NCI-H1436 treated with DMSO at 0.1 percent for 48 hours (cell line): ENCODE measurements around the gene ARID2.
A peak's percentile ranks its signal among the peaks of the same experiment; 100 is the strongest.

Source experiments
- DNase-seq: peaks from one replicate; lab custom pipeline; 2025; lab: John Stamatoyannopoulos, UW

The ARID2 gene

DNA sequence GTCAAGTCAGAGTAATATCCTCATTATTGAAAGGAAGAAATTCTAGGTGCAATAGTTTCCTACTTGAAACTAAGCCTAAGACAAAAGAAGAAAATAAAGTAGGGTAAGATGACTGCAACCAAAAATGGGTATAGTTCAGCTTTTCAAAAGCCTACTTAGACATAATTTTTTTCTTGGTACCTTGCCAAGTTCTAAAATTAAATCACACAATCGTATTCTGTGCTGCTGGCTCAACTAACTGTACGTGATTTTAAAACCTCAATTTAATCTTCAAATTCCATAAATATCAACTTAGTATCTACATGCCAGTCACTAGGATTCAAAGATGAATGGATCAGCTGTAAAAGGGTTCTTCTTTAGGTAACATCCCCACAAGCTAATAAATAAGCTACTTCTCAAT, 204.0 kb downstream of the ARID2 start:
- no peak for DNase-seq

DNA sequence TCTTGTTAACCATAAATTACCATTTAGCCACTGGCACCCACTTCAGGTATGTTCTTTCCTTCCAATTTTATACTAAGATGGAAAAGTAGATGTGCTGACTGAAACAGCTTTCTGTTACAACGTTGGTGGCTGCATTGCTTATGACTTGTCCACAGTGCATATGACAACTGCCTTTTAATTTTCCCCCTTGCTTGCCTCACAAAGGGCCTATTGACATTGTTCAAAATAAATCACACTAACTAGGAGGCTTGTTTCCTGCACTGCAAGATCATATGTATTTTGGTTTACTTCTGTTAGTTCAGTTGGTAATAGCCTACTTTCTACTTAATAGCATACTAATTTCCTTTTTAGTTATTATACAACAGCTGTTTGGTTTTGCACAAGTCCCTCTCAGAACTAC, 205.4 kb downstream of the ARID2 start:
- DNase-seq = peak; percentile 41

DNA sequence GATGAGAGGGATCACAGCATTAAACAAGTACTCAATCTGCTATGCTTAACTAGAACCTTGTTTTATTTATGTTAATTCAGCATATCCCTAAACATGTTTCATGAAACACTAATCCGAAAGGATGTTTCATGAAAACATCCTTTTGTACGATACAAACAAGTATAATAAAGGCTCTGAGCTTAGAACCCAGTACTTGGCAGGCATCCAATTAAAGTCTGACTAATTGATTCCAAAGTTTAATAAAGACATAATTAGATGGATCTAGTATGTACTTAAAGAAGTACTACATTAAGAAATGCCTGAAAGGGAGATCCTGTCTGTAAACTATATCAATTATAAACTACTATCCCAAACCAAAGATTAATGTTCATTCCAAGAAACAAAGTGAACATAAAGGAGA, 209.1 kb downstream of the ARID2 start:
- no peak for DNase-seq

DNA sequence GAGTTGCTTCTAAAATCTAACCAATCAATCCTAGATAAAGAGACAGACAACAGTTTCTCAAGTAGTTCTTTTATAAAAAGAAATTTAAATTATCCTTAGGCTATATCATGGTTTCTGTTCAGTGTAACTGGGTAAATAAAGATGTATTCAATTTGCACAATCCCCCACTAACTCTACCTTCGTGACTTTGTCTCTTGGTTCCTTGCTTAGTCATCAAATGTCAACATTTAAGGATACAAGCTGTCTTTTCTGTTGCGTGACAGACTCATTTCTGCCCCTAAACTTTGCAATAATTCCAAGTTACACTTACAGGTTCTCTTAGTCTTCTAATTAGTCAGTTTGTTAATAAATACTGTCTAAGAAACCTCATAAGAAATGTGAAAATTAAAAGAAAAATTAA, 210.3 kb downstream of the ARID2 start:
- DNase-seq = no peak

DNA sequence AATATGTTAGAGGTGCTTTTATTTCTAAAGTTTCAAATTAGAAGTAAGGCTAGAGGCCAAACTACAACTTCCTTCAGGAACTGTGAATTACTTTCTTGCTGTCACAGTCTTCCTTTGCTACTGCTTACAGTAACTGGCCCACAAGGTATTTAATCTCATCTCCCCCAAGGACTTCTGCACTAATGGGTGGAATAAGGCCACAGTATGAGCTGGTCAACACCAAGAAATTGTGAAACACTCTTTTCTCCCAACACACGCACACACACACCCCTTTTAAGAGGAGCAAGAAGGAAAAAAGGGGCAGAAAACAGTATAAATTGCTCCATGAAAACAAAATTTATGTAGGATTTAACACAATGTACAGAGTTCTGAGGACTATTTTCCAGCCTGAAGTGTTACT, 215.3 kb downstream of the ARID2 start:
- no peak for DNase-seq

DNA sequence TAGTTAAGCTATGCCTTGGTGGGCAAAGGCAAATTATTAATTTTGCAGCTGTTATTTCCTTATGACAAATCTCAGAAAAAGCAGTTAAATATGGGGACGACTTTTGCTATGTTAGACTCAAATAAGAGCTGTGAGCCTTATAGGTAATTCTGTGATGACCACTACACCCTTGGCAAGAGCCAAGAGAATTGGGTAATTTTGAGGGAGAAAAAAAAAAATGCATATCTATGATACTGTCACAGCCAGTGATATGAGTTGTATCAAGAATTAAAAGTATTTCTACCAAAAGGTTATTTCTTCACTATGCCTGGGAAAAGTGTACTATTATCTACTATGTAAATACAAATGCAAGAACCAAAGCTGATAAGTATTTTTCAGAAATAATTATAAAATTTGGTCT, 216.9 kb downstream of the ARID2 start:
- no peak for DNase-seq

DNA sequence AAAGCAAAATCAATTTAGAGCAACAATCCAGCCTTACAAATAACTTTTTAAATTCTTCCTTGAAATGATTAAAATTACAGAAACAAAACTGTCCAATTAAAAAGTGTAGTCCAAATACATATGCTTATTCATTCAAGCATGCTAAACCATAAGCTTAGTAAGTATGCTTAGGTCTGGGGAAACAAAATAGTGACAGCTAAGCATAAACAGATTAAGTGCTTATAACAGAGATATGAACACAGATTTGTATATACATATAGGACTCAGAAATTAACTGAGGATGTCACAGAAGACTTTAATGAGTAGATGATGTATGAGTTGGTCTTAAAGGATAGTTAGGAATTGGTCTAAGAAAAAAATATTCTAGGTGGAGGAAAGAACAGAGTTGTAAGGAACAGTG, 219.0 kb downstream of the ARID2 start:
- DNase-seq = no peak
